HepG2 (cell line): ENCODE data around the gene VSIG10L2. TPM values are rescaled to one million over a fixed set of nuclear protein-coding genes. Genes with fewer than 3 reads are reported as not detected.

Source experiments
- BCL6 ChIP-seq: IDR thresholded peaks from 2 replicates; pipeline ENCODE4 v1.6.1; 2016; ENCODE audit warnings: missing genetic modification reagents, missing compliant biosample characterization
- CBX2 ChIP-seq, 2 experiments: fragments of 200-600 bp in 1 of 2; sonication (generic); formaldehyde crosslinking in 1 of 2; IDR thresholded peaks; 2 replicates each; pipeline versions ENCODE4 v1.7.0 to v1.8.1; 2018 to 2022; ENCODE audit warnings: low read depth in 2 of 2, low read length in 1 of 2, mild to moderate bottlenecking in 1 of 2, missing genetic modification reagents in 1 of 2
- CEBPZ ChIP-seq: IDR thresholded peaks from 2 replicates; pipeline ENCODE4 v1.6.1; 2012; ENCODE audit warnings: low read length, improper control_type of control experiment
- DPF2 ChIP-seq: sonication (generic); formaldehyde crosslinking; IDR thresholded peaks from 2 replicates; pipeline ENCODE4 v1.4.0; 2020; ENCODE audit warnings: mild to moderate bottlenecking, low read depth, missing genetic modification reagents, borderline replicate concordance
- EEA1 ChIP-seq: sonication (generic); formaldehyde crosslinking; IDR thresholded peaks from 2 replicates; pipeline ENCODE4 v1.5.1; 2020; ENCODE audit warnings: mild to moderate bottlenecking, missing genetic modification reagents, borderline replicate concordance
- ETS1 ChIP-seq: sonication (generic); formaldehyde crosslinking; IDR thresholded peaks from 2 replicates; pipeline ENCODE4 v1.4.0; 2020; ENCODE audit warnings: missing genetic modification reagents
- ETV6 ChIP-seq: sonication (generic); formaldehyde crosslinking; conservative IDR thresholded peaks from 2 replicates; pipeline ENCODE4 v1.4.0; 2020; ENCODE audit warnings: missing genetic modification reagents
- GATAD2A ChIP-seq: IDR thresholded peaks from 2 replicates; pipeline ENCODE4 v1.6.1; 2016
- HNF4A ChIP-seq: sonication (generic); formaldehyde crosslinking; IDR thresholded peaks from 2 replicates; pipeline ENCODE4 v1.4.0; 2020; ENCODE audit warnings: missing genetic modification reagents
- MAF1 ChIP-seq: sonication (generic); formaldehyde crosslinking; IDR thresholded peaks from 2 replicates; pipeline ENCODE4 v1.5.0; 2020; ENCODE audit warnings: missing genetic modification reagents, borderline replicate concordance
- MED1 ChIP-seq: sonication (generic); formaldehyde crosslinking; IDR thresholded peaks from 2 replicates; pipeline ENCODE4 v1.4.0; 2020; ENCODE audit warnings: missing genetic modification reagents
- MLX ChIP-seq: IDR thresholded peaks from 2 replicates; pipeline ENCODE4 v1.6.1; 2016
- ONECUT2 ChIP-seq: sonication (generic); formaldehyde crosslinking; IDR thresholded peaks from 2 replicates; pipeline ENCODE4 v1.4.0; 2020; ENCODE audit warnings: missing genetic modification reagents
- PAF1 ChIP-seq: IDR thresholded peaks from 2 replicates; pipeline ENCODE4 v1.6.1; 2016; ENCODE audit warnings: missing genetic modification reagents, missing compliant biosample characterization
- PHF21A ChIP-seq: sonication (generic); formaldehyde crosslinking; IDR thresholded peaks from 2 replicates; pipeline ENCODE4 v1.5.0; 2020; ENCODE audit warnings: mild to moderate bottlenecking, missing genetic modification reagents
- REPIN1 ChIP-seq: sonication (generic); formaldehyde crosslinking; IDR thresholded peaks from 2 replicates; pipeline ENCODE4 v1.8.0; 2022; ENCODE audit warnings: missing genetic modification reagents, low read depth, mild to moderate bottlenecking, borderline replicate concordance
- SIN3B ChIP-seq: fragments of 150-350 bp; IDR thresholded peaks from 2 replicates; pipeline ENCODE4 v1.6.1; 2014; ENCODE audit warnings: low read length
- SMARCE1 ChIP-seq: fragments of 450-650 bp; IDR thresholded peaks from 2 replicates; pipeline ENCODE4 v1.6.1; 2017; ENCODE audit warnings: borderline replicate concordance
- SMYD3 ChIP-seq: sonication (generic); formaldehyde crosslinking; IDR thresholded peaks from 2 replicates; pipeline ENCODE4 v1.8.1; 2023; ENCODE audit warnings: mild to moderate bottlenecking, missing genetic modification reagents
- SSRP1 ChIP-seq: IDR thresholded peaks from 2 replicates; pipeline ENCODE4 v1.6.1; 2016; ENCODE audit warnings: control low read depth
- TARDBP ChIP-seq: sonication (generic); formaldehyde crosslinking; IDR thresholded peaks from 2 replicates; pipeline ENCODE4 v1.8.0; 2022; ENCODE audit warnings: mild to moderate bottlenecking, missing genetic modification reagents
- ZBTB38 ChIP-seq: sonication (generic); formaldehyde crosslinking; IDR thresholded peaks from 2 replicates; pipeline ENCODE4 v1.5.1; 2020; ENCODE audit warnings: mild to moderate bottlenecking, missing genetic modification reagents
- ZMAT5 ChIP-seq: sonication (generic); formaldehyde crosslinking; IDR thresholded peaks from 2 replicates; pipeline ENCODE4 v1.5.0; 2020; ENCODE audit warnings: mild to moderate bottlenecking, low read depth, missing genetic modification reagents, borderline replicate concordance
- ZNF350 ChIP-seq: sonication (generic); formaldehyde crosslinking; IDR thresholded peaks from 2 replicates; pipeline ENCODE4 v1.4.0; 2020; ENCODE audit warnings: mild to moderate bottlenecking, low read depth, missing genetic modification reagents, borderline replicate concordance
- ZNF510 ChIP-seq: sonication (generic); formaldehyde crosslinking; IDR thresholded peaks from 2 replicates; pipeline ENCODE4 v1.4.0; 2020; ENCODE audit warnings: low read depth, mild to moderate bottlenecking, missing genetic modification reagents
- ZNF605 ChIP-seq: sonication (generic); formaldehyde crosslinking; IDR thresholded peaks from 2 replicates; pipeline ENCODE4 v1.8.0; 2022; ENCODE audit warnings: mild to moderate bottlenecking, missing genetic modification reagents
- ZNF761 ChIP-seq: sonication (generic); formaldehyde crosslinking; conservative IDR thresholded peaks from 2 replicates; pipeline ENCODE4 v1.4.0; 2020; ENCODE audit warnings: mild to moderate bottlenecking, missing genetic modification reagents
- ZNF766 ChIP-seq: sonication (generic); formaldehyde crosslinking; IDR thresholded peaks from 2 replicates; pipeline ENCODE4 v1.5.0; 2020; ENCODE audit warnings: missing genetic modification reagents, borderline replicate concordance
- ZSCAN21 ChIP-seq: sonication (generic); formaldehyde crosslinking; IDR thresholded peaks from 2 replicates; pipeline ENCODE4 v1.8.0; 2022; ENCODE audit warnings: mild to moderate bottlenecking, missing genetic modification reagents, moderate library complexity, borderline replicate concordance
- polyA plus RNA-seq, 8 experiments: library from polyadenylated mRNA; depleted of rRNA in 3 of 8; stranded (reverse) in 7 of 8; unstranded in 1 of 8; fragments of >200 nt; fragmentation: Illumina TruSeq in 4 of 8; extraction: Trizol in 4 of 8; gene quantifications; 2 replicates each; pipeline versions ENCODE4 v1.2.1 to v1.2.3, GENCODE V29; 2011 to 2016; ENCODE audit warnings: low read depth in 4 of 8, missing spikeins in 1 of 8, mixed read lengths in 1 of 8; ENCODE audit not compliant: insufficient read depth in 1 of 8
- total RNA-seq, 5 experiments: library from RNA; depleted of rRNA; stranded (reverse); fragments of >200 nt; fragmentation: Illumina TruSeq; extraction: Trizol; gene quantifications; 2 replicates each; pipeline ENCODE4 v1.2.3, GENCODE V29; 2016; ENCODE audit warnings: low read depth in 1 of 5

Gene VSIG10L2
- total and polyA plus RNA-seq, 2 of the 13 experiments (the other 11 are each of a cell fraction or from before 2014, with no cell fraction given) = 0.21 TPM; not detected in 1

GRCh38 chr11:125921042-125921441 lies 24.8 kb upstream of the VSIG10L2 start (continued):
- TF ChIP-seq ZMAT5 (CRISPR knock-in tag) (no peak), ZBTB38 (CRISPR knock-in tag) (no peak), PAF1 (no peak), ETV6 (CRISPR knock-in tag) (no peak), REPIN1 (0 out of 2 replicates have a peak, but pooled peaks have one; percentile 23), DPF2 (CRISPR knock-in tag) (no peak), GATAD2A (peak; percentile 26; the same call in 1 of the 2 replicates), ETS1 (CRISPR knock-in tag) (no peak), CBX2 (IDR thresholded peaks at IDR 0.05; ENCODE audit: low read depth, low read length) (no peak), CBX2 (CRISPR knock-in tag; IDR thresholded peaks at IDR 0.05; ENCODE audit: low read depth) (no peak), PHF21A (CRISPR knock-in tag) (peak; percentile 31; the same call in 1 of the 2 replicates), TARDBP (CRISPR knock-in tag) (0 out of 2 replicates have a peak, but pooled peaks have one; percentile 20), CEBPZ (no peak), EEA1 (CRISPR knock-in tag) (no peak), ZNF761 (CRISPR knock-in tag) (no peak), ONECUT2 (CRISPR knock-in tag) (no peak), SMARCE1 (no peak), ZNF766 (CRISPR knock-in tag) (no peak), MAF1 (CRISPR knock-in tag) (no peak), SMYD3 (CRISPR knock-in tag) (0 out of 2 replicates have a peak, but pooled peaks have one; percentile 31), ZNF350 (no peak), HNF4A (CRISPR knock-in tag) (peak; percentile 82), ZSCAN21 (no peak), MLX (CRISPR knock-in tag) (no peak), SSRP1 (CRISPR knock-in tag) (no peak), SIN3B (no peak), ZNF510 (no peak), MED1 (CRISPR knock-in tag) (no peak), ZNF605 (CRISPR knock-in tag) (no peak), BCL6 (CRISPR knock-in tag) (0 out of 2 replicates have a peak, but pooled peaks have one; percentile 30)
